Ectodermal cell (in vitro differentiated cells): Measurements from ENCODE around the gene WNT11.
"Not testable (repeated sequence)": the region's sequence is repeated elsewhere in the genome, so short reads cannot be mapped to it uniquely, and the experiment has no call there.

Experiments
- H3K27ac ChIP-seq: 2 replicates; pipeline ENCODE4 v1.7.0; 2013; ENCODE audit warnings: mild to moderate bottlenecking, low read depth, low read length; ENCODE audit not compliant: insufficient read depth, poor library complexity, severe bottlenecking
- H3K27me3 ChIP-seq: 2 replicates; pipeline ENCODE4 v1.7.0; 2013; ENCODE audit warnings: mild to moderate bottlenecking, low read length; ENCODE audit not compliant: insufficient read depth, control insufficient read depth, poor library complexity, severe bottlenecking
- H3K36me3 ChIP-seq: one replicate; pipeline ENCODE4 v1.7.0; 2013; ENCODE audit warnings: low read length; ENCODE audit not compliant: control insufficient read depth, insufficient read depth
- H3K4me1 ChIP-seq: one replicate; pipeline ENCODE4 v1.7.0; 2013; ENCODE audit warnings: low read length; ENCODE audit not compliant: control insufficient read depth, insufficient read depth
- H3K4me3 ChIP-seq: 2 replicates; pipeline ENCODE4 v1.7.0; 2013; ENCODE audit warnings: low read depth, low read length, control low read depth; ENCODE audit not compliant: insufficient read depth
- H3K9me3 ChIP-seq: 2 replicates; pipeline ENCODE4 v1.7.0; 2013; ENCODE audit warnings: mild to moderate bottlenecking, low read length, moderate library complexity; ENCODE audit not compliant: control insufficient read depth
- WGBS, 2 experiments: methylation state at CpG; one replicate each; pipeline ENCODE4 v1.1.7; 2013; ENCODE audit warnings: missing lambda C conversion rate in 2 of 2; 5-methylcytosine and 5-hydroxymethylcytosine counted together

Gene WNT11

GRCh38 chr11:76201672-76202412 is 4.5 kb downstream of the WNT11 start:
- 88 to 94% methylated on average over 11 of the region's 11 CpGs for WGBS, 2 experiments
- no peaks in the 10 kb centered on the region for H3K36me3 ChIP-seq
- H3K27ac ChIP-seq, result no peak overlapping the region
- no peaks in the 10 kb centered on the region for H3K9me3 ChIP-seq
- H3K4me1 ChIP-seq, result peaks cover 13% of the 10 kb centered on the region
- H3K4me3 ChIP-seq, result no peak overlapping the region
- peaks cover 45% of the 10 kb centered on the region for H3K27me3 ChIP-seq

DNA sequence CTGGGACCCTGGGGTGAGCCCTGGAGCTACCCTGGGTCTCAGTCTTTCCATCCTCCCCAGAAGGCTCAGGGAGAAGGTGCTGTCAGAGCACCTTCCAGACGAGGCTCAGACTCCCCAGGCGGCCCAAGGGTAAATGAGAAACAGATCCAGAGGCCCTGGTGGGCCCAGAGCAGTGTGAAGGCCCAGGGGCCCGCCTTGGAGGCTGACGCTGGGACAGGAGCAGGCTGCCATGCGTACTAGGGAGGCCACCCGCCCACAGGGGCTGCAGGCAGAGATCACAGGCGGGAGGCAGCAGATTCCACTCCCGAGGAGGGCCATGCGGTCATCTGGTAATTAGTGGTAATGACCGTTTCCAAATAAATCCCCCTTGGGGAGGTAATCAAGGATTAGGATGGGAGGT is 5.2 kb downstream of the WNT11 start:
- Histone ChIP-seq H3K9me3 (no peaks in the 10 kb centered on the region), H3K27me3 (peaks cover 37% of the 10 kb centered on the region), H3K36me3 (no peaks in the 10 kb centered on the region), H3K4me3 (no peak overlapping the region), H3K27ac (no peak overlapping the region), H3K4me1 (peaks cover 12% of the 10 kb centered on the region)
- WGBS, 2 experiments, result 82 to 83% methylated on average over 10 of the region's 10 CpGs

DNA sequence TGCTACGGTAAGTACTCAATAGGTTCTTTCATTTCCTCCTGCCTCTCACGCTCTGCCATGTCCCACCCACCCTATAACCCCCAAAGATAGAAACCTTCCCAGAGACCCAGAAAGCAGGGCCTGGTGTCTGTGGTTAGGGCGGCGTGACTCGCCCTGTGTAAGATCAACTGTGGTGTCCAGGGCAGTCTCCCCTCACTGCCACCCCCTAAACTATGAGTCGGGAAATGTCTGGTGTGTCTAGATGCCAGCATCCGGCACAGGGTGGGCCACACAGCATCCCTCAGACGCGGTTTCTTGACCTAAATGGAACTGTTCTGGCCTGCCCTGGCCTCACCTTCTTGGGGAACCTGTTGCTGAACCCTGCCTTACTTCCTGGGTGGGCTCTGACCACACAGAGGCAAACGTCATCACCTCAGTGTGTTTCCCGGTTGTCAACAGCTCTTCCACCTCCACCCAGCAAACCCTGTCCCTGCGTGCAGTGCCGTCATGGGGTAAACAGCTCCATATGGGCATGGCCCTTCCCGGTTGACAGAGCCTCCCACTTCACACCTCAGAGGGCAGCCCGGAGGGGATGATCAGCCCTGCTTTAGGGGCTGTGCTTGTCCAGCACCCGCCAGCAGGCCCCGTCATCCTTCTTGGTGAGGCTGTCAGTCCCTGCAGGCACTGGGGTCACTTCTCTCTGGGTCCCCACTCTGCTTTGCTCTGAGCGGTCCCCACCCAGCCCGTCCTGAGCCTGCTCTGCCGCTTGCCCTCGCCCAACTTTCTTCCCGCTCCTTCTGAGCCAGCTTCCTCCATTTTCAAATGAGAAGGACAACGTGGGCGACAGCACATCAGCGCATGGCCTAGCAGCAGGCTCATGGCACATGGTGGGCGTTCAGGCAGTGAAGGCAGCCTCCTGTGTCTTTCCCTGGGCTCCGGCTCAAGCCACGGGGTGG is 6.0 kb downstream of the WNT11 start:
- Histone ChIP-seq H3K27ac (no peak overlapping the region), H3K4me3 (no peak overlapping the region), H3K4me1 (peaks cover 4% of the 10 kb centered on the region), H3K9me3 (no peaks in the 10 kb centered on the region), H3K36me3 (no peaks in the 10 kb centered on the region), H3K27me3 (peaks cover 29% of the 10 kb centered on the region)
- WGBS, 2 experiments, result 91 to 92% methylated on average over 28 of the region's 28 CpGs

GRCh38 chr11:76198691-76199090 is 7.6 kb downstream of the WNT11 start:
- H3K4me3 ChIP-seq, H3K9me3 ChIP-seq, H3K36me3 ChIP-seq, H3K27ac ChIP-seq, H3K4me1 ChIP-seq: not testable (repeated sequence)
- WGBS, 2 experiments, result 86 to 89% methylated on average over 6 of the region's 6 CpGs
- peaks cover 13% of the 10 kb centered on the region for H3K27me3 ChIP-seq

- Histone ChIP-seq H3K27me3 (peaks cover 7% of the 10 kb centered on the region), H3K4me1 (no peaks in the 10 kb centered on the region), H3K9me3 (no peaks in the 10 kb centered on the region), H3K36me3 (no peaks in the 10 kb centered on the region), H3K27ac (no peak overlapping the region), H3K4me3 (no peak overlapping the region)
- 83 to 90% methylated on average over 6 of the region's 6 CpGs for WGBS, 2 experiments
Observed at GRCh38 chr11:76197941-76198640, 8.2 kb downstream of the WNT11 start.

DNA sequence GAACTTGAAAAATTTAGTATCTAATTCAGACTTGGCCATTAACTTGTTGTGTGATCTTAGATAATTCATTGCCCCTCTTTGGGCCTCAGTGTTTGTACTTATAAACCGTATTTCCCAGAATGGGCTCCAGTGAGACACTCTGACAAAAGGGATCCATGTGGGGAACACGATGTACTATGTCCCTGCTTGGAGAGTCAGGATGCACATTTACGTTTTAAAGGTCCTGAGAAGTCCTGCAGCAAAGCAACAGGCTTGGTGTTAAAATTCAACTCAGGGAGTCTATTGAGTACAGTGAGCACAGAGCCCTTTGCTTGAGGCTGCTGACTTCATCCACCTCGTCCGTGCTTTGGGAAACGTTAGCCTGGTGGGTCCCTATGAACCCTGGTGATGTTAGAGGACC is 9.0 kb downstream of the WNT11 start:
- no peaks in the 10 kb centered on the region for H3K27me3 ChIP-seq
- no peak overlapping the region for H3K4me3 ChIP-seq
- H3K36me3 ChIP-seq, result no peaks in the 10 kb centered on the region
- WGBS, 2 experiments, result 89 to 91% methylated on average over 6 of the region's 6 CpGs
- H3K4me1 ChIP-seq, result no peaks in the 10 kb centered on the region
- H3K9me3 ChIP-seq, result no peaks in the 10 kb centered on the region
- no peak overlapping the region for H3K27ac ChIP-seq

DNA sequence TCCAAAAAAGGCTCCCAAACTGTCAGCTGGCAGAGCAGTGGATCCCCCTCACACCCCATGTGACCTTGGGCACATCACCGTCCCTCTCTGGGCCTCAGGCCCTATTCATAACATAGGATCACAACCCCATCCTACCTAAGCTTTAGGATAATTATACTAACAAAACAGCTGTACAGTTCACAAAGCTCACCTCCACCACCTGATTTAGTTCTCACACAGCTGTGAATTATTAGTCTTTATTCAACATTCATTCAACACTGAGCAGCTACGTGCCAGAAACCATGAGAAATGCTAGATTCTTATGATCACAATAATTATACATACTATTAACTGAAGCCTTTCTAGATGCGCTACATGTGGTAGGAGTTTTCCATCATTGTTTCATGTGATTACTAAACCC is 9.5 kb downstream of the WNT11 start:
- Histone ChIP-seq H3K27me3 (no peaks in the 10 kb centered on the region), H3K4me3 (no peak overlapping the region), H3K27ac (no peak overlapping the region), H3K36me3 (no peaks in the 10 kb centered on the region), H3K9me3 (no peaks in the 10 kb centered on the region), H3K4me1 (no peaks in the 10 kb centered on the region)
- WGBS, 2 experiments, result 88 to 92% methylated on average over 2 to 3 of the region's 3 CpGs

DNA sequence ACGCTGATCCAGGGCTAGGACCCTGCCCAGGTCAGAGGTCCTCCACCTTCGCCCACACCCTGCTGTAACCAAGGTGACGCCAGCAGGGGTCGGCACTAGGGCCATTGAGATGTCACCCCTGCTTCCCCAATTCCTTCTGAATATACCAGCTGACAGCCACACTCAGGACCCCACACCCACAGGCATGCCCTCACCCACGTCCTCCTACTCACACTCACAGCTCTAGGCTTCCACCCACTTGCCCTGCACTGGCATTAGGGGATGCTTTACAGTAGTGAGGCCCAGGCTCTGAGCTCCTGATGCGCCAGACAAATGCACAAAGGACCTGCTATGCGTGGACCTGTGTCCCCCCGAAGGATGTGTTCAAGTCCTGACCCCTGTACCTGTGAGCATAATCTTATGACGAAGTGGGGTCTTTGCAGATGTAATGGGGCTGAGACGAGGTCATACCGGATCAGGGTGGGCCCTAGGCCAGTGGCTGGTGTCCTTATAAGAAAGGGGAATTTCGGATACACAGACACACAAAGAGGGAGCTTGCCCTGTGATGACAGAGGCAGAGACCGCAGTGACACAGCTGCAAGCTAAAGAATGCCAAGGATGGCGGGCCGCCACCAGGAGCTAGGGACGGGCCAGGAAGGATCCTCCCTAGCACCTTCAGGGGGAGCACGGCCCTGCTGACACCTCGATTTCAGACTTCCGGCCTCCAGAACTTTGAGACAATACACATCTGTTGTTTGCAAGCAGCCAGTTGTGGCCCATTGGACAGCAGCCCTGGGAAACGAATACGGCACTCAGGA is 11.2 kb downstream of the WNT11 start:
- Histone ChIP-seq H3K4me3 (no peak overlapping the region), H3K27ac (no peak overlapping the region)
- WGBS, 2 experiments, result 90 to 91% methylated on average over 21 of the region's 21 CpGs

DNA sequence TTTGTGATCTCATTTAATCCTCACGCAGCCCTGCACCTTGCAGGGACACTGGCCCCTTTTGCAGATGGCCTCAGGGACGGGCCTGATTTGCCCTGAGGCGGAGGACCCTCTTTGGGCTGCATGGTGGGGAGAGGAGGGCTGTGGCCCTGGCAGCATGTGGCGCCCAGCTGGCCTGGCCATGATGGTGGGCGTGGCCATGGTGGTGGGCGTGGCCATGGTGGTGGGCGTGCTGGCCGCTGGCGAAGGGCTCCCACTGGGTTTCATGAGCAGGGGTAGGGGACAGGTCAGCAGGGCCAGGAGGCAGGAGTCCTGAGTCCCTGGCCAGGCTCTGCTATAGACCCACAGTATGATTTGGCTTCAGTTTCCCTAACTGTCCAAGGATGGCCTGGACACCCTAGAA is 13.1 kb downstream of the WNT11 start:
- WGBS, 2 experiments, result 78 to 82% methylated on average over 9 of the region's 9 CpGs
- Histone ChIP-seq H3K27ac (no peak overlapping the region), H3K36me3 (no peaks in the 10 kb centered on the region), H3K27me3 (no peaks in the 10 kb centered on the region), H3K9me3 (no peaks in the 10 kb centered on the region), H3K4me3 (no peak overlapping the region), H3K4me1 (no peaks in the 10 kb centered on the region)

More for the DNA sequence above, 11.2 kb downstream of the WNT11 start:
- Histone ChIP-seq H3K27me3 (no peaks in the 10 kb centered on the region), H3K4me1 (no peaks in the 10 kb centered on the region), H3K36me3 (no peaks in the 10 kb centered on the region), H3K9me3 (no peaks in the 10 kb centered on the region)
